Measurements from ENCODE around the gene ZIC5.

DNA sequence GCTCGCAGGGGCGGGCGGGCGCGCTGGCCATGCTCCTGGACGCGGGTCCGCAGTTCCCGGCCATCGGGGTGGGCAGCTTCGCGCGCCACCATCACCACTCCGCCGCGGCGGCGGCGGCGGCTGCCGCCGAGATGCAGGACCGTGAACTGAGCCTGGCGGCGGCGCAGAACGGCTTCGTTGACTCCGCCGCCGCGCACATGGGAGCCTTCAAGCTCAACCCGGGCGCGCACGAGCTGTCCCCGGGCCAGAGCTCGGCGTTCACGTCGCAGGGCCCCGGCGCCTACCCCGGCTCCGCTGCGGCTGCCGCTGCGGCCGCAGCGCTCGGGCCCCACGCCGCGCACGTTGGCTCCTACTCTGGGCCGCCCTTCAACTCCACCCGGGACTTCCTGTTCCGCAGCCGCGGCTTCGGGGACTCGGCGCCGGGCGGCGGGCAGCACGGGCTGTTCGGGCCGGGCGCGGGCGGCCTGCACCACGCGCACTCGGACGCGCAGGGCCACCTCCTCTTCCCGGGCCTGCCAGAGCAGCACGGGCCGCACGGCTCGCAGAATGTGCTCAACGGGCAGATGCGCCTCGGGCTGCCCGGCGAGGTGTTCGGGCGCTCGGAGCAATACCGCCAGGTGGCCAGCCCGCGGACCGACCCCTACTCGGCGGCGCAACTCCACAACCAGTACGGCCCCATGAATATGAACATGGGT is 10.6 kb upstream of the ZIC5 start:
- TF ChIP-seq, protein P1, sequence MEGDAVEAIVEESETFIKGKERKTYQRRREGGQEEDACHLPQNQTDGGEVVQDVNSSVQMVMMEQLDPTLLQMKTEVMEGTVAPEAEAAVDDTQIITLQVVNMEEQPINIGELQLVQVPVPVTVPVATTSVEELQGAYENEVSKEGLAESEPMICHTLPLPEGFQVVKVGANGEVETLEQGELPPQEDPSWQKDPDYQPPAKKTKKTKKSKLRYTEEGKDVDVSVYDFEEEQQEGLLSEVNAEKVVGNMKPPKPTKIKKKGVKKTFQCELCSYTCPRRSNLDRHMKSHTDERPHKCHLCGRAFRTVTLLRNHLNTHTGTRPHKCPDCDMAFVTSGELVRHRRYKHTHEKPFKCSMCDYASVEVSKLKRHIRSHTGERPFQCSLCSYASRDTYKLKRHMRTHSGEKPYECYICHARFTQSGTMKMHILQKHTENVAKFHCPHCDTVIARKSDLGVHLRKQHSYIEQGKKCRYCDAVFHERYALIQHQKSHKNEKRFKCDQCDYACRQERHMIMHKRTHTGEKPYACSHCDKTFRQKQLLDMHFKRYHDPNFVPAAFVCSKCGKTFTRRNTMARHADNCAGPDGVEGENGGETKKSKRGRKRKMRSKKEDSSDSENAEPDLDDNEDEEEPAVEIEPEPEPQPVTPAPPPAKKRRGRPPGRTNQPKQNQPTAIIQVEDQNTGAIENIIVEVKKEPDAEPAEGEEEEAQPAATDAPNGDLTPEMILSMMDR (conservative IDR thresholded peaks at IDR 0.05; ENCODE audit: low read length): no peak
- TF ChIP-seq EZH2phosphoT487 (IDR thresholded peaks at IDR 0.05; ENCODE audit: borderline replicate concordance): no peak

Measured in Loucy (cell line).